Measurements from ENCODE around the gene JAK1.

Gene JAK1

DNA sequence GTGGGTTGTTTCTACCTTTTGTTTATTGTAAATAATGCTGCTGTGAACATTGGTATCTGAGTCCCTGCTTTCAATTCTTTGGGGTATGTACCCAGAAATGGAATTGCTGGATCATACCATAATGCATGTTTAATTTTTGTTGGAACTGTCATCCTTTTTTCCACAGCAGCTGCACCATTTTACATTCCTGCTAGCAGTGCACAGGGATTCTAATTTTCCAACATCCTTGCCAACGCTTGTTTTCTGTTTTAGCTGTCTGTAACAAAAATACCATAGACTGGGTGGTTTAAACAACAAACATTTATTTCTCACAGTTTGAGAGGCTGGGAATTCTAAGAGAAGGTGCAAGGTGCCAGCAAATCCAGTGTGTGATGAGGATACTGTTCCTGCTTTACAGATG, 156.3 kb downstream of the JAK1 start:
- in situ Hi-C loops (cut with MboI; ENCODE audit: low sequenced_read_pairs, unreplicated experiment), result loop anchor here (25.0 kb wide), 1 partner anchor 548 kb away; no protein-coding TSS in a partner anchor
- TF ChIP-seq CTCF (IDR thresholded peaks at IDR 0.05; ENCODE audit: borderline replicate concordance, control extremely low read depth, extremely low read depth, insufficient read depth, missing control alignments), result no peak
- no peak for DNase-seq (ENCODE audit: low spot score)

- in situ Hi-C loops (cut with MboI; ENCODE audit: low sequenced_read_pairs, unreplicated experiment), result loop anchor here (25.0 kb wide), 1 partner anchor 547 kb away; no protein-coding TSS in a partner anchor
- TF ChIP-seq CTCF (IDR thresholded peaks at IDR 0.05; ENCODE audit: borderline replicate concordance, control extremely low read depth, extremely low read depth, insufficient read depth, missing control alignments), result no peak
- DNase-seq (ENCODE audit: low spot score), result no peak
Measured at GRCh38 chr1:64809309-64809708, 157.0 kb downstream of the JAK1 start.

DNA sequence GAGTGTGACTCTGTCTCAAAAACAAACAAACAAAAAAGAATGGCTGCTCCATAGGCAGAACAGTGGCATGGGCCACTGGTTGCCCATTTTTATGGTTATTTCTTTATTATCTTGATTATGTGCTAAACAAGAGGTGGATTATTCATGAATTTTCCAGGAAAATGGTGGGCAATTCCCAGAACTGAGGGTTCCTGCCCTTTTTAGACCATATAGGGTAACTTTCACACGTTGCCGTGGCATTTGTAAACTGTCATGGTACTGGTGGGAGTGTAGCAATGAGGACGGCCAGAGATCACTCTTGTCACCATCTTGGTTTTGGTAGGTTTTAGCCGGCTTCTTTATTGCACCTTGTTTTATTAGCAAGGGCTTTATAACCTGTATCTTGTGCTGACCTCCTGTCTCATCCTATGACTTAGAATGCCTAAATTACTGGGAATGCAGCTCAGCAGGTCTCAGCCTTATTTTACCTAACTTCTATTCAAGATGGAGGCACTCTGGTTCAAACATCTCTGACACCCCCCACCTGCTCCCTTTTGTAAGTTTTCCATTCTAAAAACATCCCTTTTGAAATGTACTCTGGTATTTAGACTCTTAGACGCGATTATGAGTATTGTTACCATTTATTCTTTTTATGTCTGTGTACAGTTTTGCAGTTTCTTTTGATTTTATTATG, 164.4 kb downstream of the JAK1 start:
- no peak for DNase-seq (ENCODE audit: low spot score)
- in situ Hi-C loops (cut with MboI; ENCODE audit: low sequenced_read_pairs, unreplicated experiment), result loop anchor here (25.0 kb wide), 1 partner anchor 540 kb away; no protein-coding TSS in a partner anchor
- no peak for TF ChIP-seq CTCF (IDR thresholded peaks at IDR 0.05; ENCODE audit: borderline replicate concordance, control extremely low read depth, extremely low read depth, insufficient read depth, missing control alignments)

DNA sequence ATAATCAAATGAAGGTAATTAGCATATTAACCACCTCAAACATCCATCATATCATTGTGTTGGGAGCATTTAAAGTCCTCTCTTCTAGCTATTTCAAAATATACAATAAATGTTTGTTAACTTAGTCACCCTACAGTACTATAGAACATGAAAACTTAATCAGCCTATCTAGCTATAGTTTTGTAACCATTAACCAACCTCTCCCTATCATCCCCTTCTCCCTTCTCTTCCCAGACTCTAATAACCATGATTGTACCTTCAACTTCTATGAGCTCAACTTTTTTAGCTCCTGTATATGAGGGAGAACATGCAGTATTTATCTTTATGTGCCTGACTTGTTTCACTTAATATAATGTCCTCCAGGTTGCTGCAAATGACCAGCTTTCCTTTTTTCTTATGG, 167.5 kb downstream of the JAK1 start:
- in situ Hi-C loops (cut with MboI; ENCODE audit: low sequenced_read_pairs, unreplicated experiment), result no loop called here
- TF ChIP-seq CTCF (IDR thresholded peaks at IDR 0.05; ENCODE audit: borderline replicate concordance, control extremely low read depth, extremely low read depth, insufficient read depth, missing control alignments), result no peak
- no peak for DNase-seq (ENCODE audit: low spot score)

DNA sequence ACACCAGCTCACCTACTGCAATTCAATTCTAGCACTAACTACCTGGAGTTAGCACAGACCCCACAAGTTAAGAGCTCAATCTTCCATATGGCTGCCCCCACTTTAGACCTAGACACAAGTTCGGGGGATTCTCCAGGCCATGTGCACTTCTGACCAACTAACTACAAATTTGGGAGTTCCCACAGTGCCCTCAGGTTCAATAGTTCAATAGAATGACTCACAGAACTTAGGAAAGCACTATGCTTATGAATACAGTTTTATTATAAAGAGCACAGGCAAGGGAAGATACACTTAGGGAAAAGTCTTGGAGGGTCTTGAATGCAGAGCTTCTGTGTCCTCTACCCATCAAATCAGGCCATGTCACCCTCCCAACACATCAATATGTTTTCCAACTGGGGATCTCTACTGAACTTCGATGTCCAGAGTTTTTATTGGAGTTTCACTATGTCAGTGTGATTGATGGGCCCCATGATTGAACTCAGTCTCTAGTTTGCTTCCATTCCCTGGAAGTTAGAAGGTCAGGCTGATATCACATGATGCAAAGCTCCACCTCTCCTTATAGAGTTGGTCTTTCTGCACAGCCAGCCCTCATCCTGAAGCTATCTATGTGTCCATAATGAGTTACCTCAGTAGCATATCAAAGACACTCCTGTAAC, 175.4 kb downstream of the JAK1 start:
- no peak for TF ChIP-seq CTCF (IDR thresholded peaks at IDR 0.05; ENCODE audit: borderline replicate concordance, control extremely low read depth, extremely low read depth, insufficient read depth, missing control alignments)
- no peak for DNase-seq (ENCODE audit: low spot score)
- in situ Hi-C loops (cut with MboI; ENCODE audit: low sequenced_read_pairs, unreplicated experiment), result no loop called here

Data from GM13976 (cell line).